Activated CD8-positive, alpha-beta T cell treated with anti-CD3 and anti-CD28 coated beads for 36 hours (primary cell): ENCODE results near the gene SOWAHA. TPM values are rescaled to one million over a fixed set of nuclear protein-coding genes. Genes with fewer than 3 reads are reported as not detected.
"Not testable (repeated sequence)": the region's sequence is repeated elsewhere in the genome, so short reads cannot be mapped to it uniquely, and the experiment has no call there.

Source experiments
- ATAC-seq: fragments of 200-7000 bp; cut with Tn5 transposase; one replicate; pipeline ENCODE4 v1.10.0; 2021; ENCODE audit warnings: mild to moderate bottlenecking, moderate library complexity
- CTCF ChIA-PET: fragments of 350-600 bp; sonication (Branson Sonifier 250); formaldehyde crosslinking; loops from one replicate; lab custom pipeline; 2021; ENCODE audit warnings: antibody characterized with exemption; lab: Charles Lee
- POLR2A ChIA-PET: fragments of 350-600 bp; sonication (Branson Sonifier 250); formaldehyde crosslinking; loops from one replicate; lab custom pipeline; 2021; ENCODE audit warnings: antibody characterized with exemption; lab: Charles Lee
- DNase-seq: peaks from one replicate; pipeline ENCODE4 v3.0.0-alpha.2; 2020
- H3K27ac Mint-ChIP-seq: one replicate; pipeline ENCODE4 v1.8.0; 2021; ENCODE audit warnings: mild to moderate bottlenecking, mixed read lengths
- H3K27me3 Mint-ChIP-seq: one replicate; pipeline ENCODE4 v1.8.0; 2021; ENCODE audit warnings: mixed read lengths
- H3K36me3 Mint-ChIP-seq: one replicate; pipeline ENCODE4 v1.8.0; 2021; ENCODE audit warnings: low read depth, mixed read lengths
- H3K4me1 Mint-ChIP-seq: one replicate; pipeline ENCODE4 v1.8.0; 2021; ENCODE audit warnings: low read depth, mixed read lengths
- H3K4me3 Mint-ChIP-seq: one replicate; pipeline ENCODE4 v1.8.0; 2021; ENCODE audit warnings: mild to moderate bottlenecking, moderate library complexity, mixed read lengths
- H3K9me3 Mint-ChIP-seq: one replicate; pipeline ENCODE4 v1.8.0; 2021; ENCODE audit warnings: mixed read lengths
- CTCF ChIP-seq: fragments of 200-600 bp; IDR thresholded peaks from one replicate; pipeline ENCODE4 v1.8.0; 2022; ENCODE audit warnings: antibody characterized with exemption, mild to moderate bottlenecking
- intact Hi-C: fragments of 100-400 bp; cut with micrococcal nuclease; formaldehyde crosslinking; loops from one replicate; pipeline ENCODE4 v1.10.0; 2022
- total RNA-seq, 2 experiments: library from RNA; stranded (reverse); gene quantifications; one replicate each; pipeline ENCODE4 v1.2.3, GENCODE V29; 2021

Gene SOWAHA
- total RNA-seq, 2 experiments from 2014 or later: not detected

- intact Hi-C loops: no loop called here
- H3K4me1 Mint-ChIP-seq: peaks cover 4% of the 10 kb centered on the region
- no peak for DNase-seq
- H3K27me3 Mint-ChIP-seq: peaks cover 45% of the 10 kb centered on the region
- ATAC-seq: no peak
- H3K27ac Mint-ChIP-seq: no peak overlapping the region
- H3K4me3 Mint-ChIP-seq: no peak overlapping the region
- POLR2A ChIA-PET: interaction anchor here (1.2 kb wide), 1 partner anchor 15 kb away, joined by 3 read pairs; no protein-coding TSS in a partner anchor
- H3K9me3 Mint-ChIP-seq: no peaks in the 10 kb centered on the region
- CTCF ChIA-PET: interaction anchor here (0.7 to 2.5 kb wide), 5 partner anchors 12 to 32 kb away, joined by 3 to 5 read pairs (median 3); no protein-coding TSS in a partner anchor
- H3K36me3 Mint-ChIP-seq: no peaks in the 10 kb centered on the region
- TF ChIP-seq CTCF: no peak
These were observed 10.9 kb upstream of the SOWAHA start for GRCh38 chr5:132802044-132802684.

- H3K27me3 Mint-ChIP-seq: peaks cover 47% of the 10 kb centered on the region
- intact Hi-C loops, ATAC-seq, H3K4me3 Mint-ChIP-seq, DNase-seq, POLR2A ChIA-PET, H3K4me1 Mint-ChIP-seq, H3K27ac Mint-ChIP-seq, H3K9me3 Mint-ChIP-seq, H3K36me3 Mint-ChIP-seq: not testable (repeated sequence)
- CTCF ChIA-PET: interaction anchor here (2.5 kb wide), 1 partner anchor 19 kb away, joined by 5 read pairs; no protein-coding TSS in a partner anchor
These were observed 10.4 kb upstream of the SOWAHA start for GRCh38 chr5:132802685-132803066.

GRCh38 chr5:132804219-132804618 lies 8.9 kb upstream of the SOWAHA start:
- ATAC-seq, H3K27ac Mint-ChIP-seq, H3K4me3 Mint-ChIP-seq, H3K36me3 Mint-ChIP-seq, H3K9me3 Mint-ChIP-seq, intact Hi-C loops, POLR2A ChIA-PET, DNase-seq, H3K4me1 Mint-ChIP-seq, CTCF ChIA-PET: not testable (repeated sequence)
- peaks cover 48% of the 10 kb centered on the region for H3K27me3 Mint-ChIP-seq

- ATAC-seq, H3K27ac Mint-ChIP-seq, intact Hi-C loops, H3K4me3 Mint-ChIP-seq, H3K9me3 Mint-ChIP-seq, H3K4me1 Mint-ChIP-seq, DNase-seq, POLR2A ChIA-PET, H3K36me3 Mint-ChIP-seq: not testable (repeated sequence)
- peaks cover 60% of the 10 kb centered on the region for H3K27me3 Mint-ChIP-seq
- CTCF ChIA-PET: interaction anchor here (5.3 kb wide), 1 partner anchor 14 kb away, joined by 51 read pairs; no protein-coding TSS in a partner anchor
These were observed 7.2 kb upstream of the SOWAHA start for GRCh38 chr5:132805872-132806271.

- ATAC-seq, H3K4me1 Mint-ChIP-seq, DNase-seq, intact Hi-C loops, H3K9me3 Mint-ChIP-seq, H3K4me3 Mint-ChIP-seq, H3K36me3 Mint-ChIP-seq, H3K27ac Mint-ChIP-seq: not testable (repeated sequence)
- ChIA-PET CTCF (interaction anchor here (0.7 to 5.3 kb wide), 3 partner anchors 13 to 55 kb away, joined by 3 to 51 read pairs (median 4); no protein-coding TSS in a partner anchor), POLR2A (interaction anchor here (0.7 kb wide), 1 partner anchor 12 kb away, joined by 3 read pairs; no protein-coding TSS in a partner anchor)
- peaks cover 68% of the 10 kb centered on the region for H3K27me3 Mint-ChIP-seq
These were observed 6.3 kb upstream of the SOWAHA start for GRCh38 chr5:132806804-132807162.

GRCh38 chr5:132807163-132807838 lies 5.8 kb upstream of the SOWAHA start:
- no peak for TF ChIP-seq CTCF
- DNase-seq (peak; percentile 12), ATAC-seq (peak; percentile 24)
- no peaks in the 10 kb centered on the region for H3K9me3 Mint-ChIP-seq
- no peak overlapping the region for H3K4me3 Mint-ChIP-seq
- peaks cover 69% of the 10 kb centered on the region for H3K27me3 Mint-ChIP-seq
- intact Hi-C loops: no loop called here
- CTCF ChIA-PET: interaction anchor here (0.7 to 5.3 kb wide), 8 partner anchors 10 to 302 kb away, joined by 3 to 51 read pairs (median 4); no protein-coding TSS in a partner anchor
- no peaks in the 10 kb centered on the region for H3K4me1 Mint-ChIP-seq
- POLR2A ChIA-PET: interaction anchor here (0.7 kb wide), 1 partner anchor 12 kb away, joined by 3 read pairs; no protein-coding TSS in a partner anchor
- no peaks in the 10 kb centered on the region for H3K36me3 Mint-ChIP-seq
- no peak overlapping the region for H3K27ac Mint-ChIP-seq
